IPS-NIHi7 (cell line): ENCODE results near the gene ABCC6.
"Not testable (repeated sequence)": the region's sequence is repeated elsewhere in the genome, so short reads cannot be mapped to it uniquely, and the experiment has no call there.

ENCODE experiments used
- DNase-seq: peaks from one replicate; pipeline ENCODE4 v3.0.0; 2012; ENCODE audit warnings: mixed read lengths; ENCODE audit errors: extremely low spot score

Gene ABCC6

DNA sequence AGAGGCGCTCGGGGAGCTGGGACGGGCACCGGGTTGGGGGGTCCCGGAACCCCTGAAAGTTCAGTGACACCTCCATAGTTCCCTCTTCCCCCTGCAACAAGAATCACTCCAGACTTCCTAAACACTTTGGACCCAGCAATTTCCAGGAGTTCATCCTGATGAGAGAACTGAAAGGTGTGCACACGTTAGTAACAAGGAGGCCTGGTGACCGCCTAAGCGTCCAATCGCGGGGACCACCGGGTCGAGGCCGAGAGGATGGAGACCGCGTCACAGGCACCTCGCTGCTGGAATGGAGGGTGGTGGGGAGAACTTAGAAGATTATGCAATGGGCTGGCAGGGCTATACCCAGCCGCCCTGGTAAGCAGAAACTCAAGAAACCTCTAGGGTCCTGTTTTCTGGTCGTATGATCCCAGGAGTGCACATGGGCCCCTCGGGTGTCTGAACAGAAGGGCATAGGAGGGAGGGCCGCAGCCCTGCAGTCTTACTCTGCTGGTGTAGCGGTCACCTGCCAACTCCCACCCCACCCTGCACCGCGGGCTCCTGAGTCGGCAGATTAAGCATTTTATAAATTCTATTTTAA, 458 bp upstream of the ABCC6 start:
- not testable (repeated sequence) for DNase-seq

DNA sequence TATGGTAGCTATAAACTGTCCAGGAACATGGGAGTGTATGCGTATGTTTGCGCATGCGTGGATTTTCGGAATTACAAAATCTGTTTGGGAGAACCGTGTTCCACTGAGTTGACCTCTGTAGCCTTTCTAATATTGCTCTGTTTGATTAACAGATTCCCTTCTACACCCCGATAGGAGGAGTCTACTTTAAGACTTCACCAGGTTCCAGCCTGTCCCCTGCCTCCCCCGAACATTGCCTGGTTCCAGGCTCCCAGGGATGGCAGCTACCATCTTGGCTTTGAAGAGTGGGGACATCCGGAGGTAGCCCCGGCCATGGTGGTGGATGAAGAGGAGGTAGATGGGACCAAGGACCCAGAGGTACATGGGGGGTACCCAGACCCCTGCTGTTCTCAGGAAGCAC, 1.9 kb downstream of the ABCC6 start:
- DNase-seq: not testable (repeated sequence)

DNA sequence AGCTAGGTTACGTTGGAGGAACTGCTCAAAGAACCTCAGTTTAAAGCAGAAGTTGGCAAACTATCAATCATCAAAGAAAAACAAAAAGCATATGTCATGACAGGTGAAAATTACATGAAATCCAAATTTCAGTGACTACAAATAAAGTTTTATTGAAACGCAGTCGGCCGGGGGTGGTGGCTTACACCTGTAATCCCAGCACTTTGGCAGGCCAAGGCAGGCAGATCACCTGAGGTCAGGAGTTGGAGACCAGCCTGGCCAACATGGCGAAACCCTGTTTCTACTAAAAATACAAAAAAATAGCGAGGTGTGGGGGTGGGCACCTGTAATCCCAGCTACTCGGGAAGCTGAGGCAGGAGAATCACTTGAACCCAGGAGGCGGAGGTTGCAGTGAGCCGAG, 2.8 kb downstream of the ABCC6 start:
- not testable (repeated sequence) for DNase-seq

DNA sequence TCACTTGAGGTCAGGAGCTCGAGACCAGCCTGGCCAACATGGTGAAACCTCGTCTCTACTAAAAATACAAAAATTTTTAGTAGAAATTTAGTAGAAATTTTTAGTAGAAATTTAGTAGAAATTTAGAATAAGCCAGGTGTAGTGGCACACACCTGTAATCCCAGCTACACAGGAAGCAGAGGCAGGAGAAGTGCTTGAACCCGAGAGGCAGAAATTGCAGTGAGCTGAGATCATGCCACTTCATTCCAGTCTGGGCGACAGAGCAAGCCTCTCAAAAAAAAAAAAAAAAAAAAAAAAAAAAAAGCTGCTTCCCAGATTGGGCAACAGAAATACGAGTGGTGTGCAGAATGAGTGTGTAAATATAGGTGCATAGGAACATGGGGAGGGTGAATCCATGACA, 4.5 kb downstream of the ABCC6 start:
- DNase-seq: not testable (repeated sequence)

DNA sequence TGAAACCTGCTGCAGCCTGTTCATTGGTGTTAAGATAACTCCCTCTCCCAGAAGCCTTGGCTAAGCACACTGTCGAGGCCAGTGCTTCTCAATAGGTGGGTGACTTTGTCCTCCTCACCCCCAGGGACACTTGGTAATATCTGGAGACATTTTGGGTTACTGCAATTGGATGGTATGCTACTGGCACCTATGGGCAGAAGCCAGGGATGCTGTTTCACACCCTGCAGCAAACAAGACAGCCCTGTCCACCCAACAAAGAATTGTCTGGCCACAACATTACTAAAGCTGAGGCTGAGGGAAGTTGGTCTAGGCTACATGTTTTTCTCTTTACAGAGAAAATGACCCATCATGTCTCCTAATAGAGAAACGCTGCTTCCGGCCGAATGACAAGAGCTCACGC, 4.9 kb downstream of the ABCC6 start:
- DNase-seq: not testable (repeated sequence)

DNA sequence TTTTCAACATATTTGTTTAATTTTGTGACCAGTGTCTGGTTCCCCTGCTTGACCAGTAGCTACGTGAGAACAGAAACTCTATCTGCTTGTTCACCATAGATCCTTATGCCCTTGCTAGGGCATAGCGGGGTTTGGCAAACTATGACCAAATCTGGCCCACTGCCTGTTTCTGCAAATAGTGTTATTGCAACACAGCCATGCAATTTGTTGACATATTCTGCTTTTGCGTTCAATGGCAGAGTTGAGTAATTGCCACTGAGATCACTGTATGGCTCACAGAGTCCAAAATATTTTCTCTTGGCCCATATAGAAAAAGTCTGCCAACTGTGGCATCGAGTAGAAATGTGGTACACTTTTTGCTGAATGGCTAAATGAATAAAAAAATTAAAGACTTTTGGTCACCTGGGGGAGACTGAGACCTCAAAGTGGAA, 9.4 kb downstream of the ABCC6 start:
- DNase-seq: not testable (repeated sequence)

DNA sequence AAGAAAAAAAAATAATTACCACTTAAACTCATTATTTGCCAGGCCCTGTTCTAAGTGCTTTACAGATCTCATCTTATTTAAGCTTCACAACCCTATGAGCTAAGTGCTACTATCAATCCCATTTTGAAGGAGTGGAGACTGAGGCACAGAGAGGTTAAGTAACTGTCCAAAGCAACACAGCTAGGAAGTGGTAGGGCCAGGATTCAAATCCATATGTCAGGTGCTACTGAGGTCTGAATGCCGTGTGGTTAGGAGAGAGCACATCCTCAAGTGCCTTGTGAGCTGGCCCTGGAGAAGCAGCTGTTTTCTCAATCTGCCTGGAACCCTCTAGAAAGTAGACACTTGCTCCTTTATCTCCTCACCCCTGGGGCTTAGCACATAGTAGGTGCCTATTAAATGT, 11.9 kb downstream of the ABCC6 start:
- DNase-seq: not testable (repeated sequence)

DNA sequence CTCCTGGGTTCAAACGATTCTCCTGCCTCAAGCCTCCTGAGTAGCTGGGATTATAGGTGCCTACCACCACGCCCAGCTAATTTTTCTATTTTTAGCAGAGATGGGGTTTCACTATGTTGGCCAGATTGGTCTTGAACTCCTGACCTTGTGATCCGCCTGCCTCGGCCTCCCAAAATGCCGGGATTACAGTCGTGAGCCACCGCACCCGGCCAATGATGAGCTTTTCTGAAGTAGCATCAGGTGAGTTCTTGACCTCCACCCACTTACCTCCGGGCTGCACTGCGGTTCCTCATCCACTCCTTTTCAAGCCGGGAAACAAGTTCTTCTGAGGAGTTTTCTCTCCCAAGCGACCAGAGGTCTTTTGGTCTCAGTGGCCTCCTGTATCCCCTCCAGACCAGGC, 14.8 kb downstream of the ABCC6 start:
- DNase-seq: not testable (repeated sequence)

DNA sequence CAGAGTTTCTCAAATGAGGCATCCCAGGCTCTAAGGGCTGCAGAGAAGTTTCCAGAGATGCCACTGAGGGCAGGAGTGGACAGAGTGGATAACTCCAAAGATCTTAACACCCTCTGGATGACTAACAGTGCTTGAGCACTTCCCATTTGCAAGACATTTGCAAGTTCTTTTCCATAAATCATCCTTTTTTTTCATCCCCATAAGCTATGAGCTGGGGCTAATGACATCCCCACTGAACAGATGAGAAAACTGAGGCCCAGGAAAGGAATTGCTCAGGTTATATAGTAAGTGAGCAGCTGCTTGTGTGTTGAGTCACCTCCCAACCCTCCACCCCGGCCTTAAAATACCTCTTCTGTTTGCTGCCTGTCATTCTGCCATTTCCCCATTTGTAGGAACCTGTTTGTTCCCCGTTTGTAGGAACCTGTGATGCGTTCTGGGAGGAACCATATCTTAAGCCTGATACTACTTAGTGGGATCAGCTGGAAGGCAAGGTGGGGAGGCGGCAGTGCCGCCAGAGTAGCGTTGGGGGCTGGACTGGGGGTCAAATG, 15.4 kb downstream of the ABCC6 start:
- not testable (repeated sequence) for DNase-seq

DNA sequence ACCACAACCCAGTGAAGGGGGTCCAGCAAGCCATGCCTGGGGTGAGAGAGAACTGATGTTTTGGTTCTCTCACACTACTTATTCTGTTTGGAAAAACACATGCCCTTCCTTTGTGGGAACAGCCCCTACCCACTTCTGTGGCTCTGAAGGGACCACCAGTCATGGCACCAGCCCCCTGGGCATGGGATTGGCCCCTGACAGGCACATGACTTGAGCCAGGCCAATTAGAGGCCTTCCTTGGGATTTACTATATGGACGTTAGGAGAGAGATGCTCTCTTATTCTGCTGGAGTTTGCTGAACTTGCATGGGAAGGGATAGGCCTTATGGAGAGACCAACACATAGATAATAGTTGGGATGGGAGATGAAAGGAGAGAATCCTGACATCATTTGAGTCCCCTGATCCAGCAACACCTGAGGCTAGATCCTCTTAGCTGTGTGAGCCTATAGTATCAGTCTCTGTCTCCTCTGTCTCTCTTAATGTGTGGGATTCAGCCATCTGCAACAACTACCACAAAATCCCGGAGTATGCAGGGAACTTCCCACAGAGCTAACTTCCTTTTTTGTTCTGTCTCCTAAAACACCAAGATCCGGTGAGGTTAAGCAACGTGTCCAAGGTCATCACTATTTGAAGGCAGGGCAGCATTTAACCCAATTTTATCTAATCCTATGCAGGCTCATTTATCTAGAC, 16.1 kb downstream of the ABCC6 start:
- DNase-seq: not testable (repeated sequence)

DNA sequence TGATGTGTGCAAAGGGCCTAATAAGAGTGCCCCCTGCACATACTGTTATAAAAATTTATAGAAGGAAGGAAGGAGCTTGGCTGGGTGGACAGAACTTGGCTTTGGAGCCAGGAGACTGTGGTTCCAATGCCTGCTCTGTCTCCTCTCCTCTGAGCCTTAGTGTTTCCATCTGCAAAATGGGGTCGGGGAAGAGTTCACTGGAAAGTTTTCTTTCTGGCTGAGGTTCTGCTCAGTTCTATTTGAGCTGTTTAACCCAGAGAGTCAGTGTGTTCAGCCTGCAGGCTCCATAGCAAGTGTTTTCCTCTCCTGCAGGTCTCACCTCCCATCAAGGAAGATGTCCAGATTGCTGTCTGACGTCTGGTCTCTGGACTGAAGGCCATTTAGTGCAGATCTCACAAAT, 17.4 kb downstream of the ABCC6 start:
- not testable (repeated sequence) for DNase-seq

DNA sequence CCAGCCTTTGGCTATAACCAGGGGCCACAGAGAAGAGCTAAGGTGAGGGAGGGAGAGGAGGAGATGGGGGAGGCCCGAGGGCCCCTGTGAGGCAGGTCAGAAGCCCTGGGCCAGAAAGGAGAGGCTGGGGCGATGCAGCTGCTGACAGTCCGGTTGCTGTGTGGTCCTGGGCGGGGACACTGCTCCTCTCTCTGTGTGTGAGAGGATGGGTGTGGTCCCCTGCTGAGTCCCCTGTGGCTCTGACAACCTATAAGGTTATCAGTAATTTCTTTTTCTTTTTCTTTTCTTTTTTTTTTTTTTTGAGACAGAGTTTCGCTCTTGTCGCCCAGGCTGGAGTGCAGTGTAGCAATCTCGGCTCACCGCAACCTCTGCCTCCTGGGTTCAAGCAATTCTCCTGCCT, 18.7 kb downstream of the ABCC6 start:
- DNase-seq: not testable (repeated sequence)

DNA sequence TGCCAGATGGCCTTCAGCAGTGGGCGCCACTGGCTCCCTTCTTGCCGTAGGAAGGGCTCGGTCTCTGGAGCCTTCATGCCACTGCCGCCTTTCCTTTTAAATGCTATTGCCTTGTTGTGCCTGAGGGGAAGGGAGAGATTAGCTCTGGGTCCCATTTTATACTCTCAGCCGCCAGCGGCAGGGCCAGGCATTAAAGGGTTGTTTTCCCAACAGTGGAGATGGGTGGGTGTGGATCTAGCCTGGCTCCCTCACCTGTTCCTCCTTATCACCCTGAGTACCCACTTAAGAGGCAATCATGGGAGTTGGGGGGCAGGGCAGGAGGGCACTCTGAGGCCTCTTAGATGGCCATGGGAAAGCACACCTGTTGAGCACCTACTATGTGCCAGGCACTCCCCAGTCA, 19.8 kb downstream of the ABCC6 start:
- not testable (repeated sequence) for DNase-seq

DNA sequence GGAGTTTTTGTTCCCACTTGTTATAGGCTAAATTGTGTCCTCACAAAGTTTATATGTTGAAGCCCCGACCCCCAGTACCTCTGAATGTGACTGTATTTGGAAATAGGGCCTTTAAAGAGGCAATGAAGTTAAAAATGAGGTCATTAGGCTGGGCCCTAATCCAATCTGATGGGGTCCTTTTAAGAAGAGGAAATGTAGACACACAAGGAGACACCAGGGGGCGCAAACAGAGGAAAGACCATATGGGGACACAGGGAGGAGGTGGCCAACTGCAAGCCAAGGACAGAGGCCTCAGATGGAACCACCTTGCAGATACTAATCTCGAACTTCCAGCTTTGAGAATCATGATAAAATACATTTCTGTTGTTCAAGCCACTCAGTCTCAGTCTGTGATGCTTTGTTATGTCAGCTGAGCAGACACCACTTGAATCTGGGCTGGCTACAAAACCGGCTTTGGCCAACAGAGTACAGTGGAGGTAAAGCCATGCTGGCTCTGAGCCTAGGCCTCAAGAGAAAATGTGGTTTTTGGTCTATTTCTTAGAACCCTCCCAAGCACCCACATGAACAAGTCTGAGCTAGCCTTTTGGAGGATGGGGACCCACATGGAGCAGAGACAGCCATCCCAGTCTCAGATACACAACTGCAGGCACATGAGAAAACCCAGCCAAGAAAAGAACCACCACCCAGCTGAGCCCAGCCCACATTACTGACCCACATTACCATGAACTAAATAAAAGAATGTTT, 20.7 kb downstream of the ABCC6 start:
- DNase-seq: not testable (repeated sequence)

DNA sequence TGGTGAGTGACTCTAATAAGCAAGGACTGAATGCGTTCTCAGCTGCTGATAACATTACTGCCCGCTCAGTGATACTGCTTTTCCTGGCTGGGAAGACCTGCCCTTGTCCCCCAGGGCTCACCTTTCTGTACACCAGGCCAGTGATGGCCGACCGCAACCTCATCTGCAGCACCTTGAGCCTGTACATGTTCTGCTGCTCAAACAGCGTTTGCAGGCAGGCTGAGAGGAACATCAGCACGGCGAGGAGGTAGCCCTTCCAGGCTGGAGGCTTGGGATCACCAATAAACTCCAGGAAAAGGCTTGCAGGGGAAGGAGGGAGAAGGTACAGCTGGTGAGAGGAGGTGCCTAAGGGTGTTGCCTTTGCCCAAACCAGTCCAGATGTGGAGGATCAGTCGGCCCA, 21.4 kb downstream of the ABCC6 start:
- DNase-seq: not testable (repeated sequence)

DNA sequence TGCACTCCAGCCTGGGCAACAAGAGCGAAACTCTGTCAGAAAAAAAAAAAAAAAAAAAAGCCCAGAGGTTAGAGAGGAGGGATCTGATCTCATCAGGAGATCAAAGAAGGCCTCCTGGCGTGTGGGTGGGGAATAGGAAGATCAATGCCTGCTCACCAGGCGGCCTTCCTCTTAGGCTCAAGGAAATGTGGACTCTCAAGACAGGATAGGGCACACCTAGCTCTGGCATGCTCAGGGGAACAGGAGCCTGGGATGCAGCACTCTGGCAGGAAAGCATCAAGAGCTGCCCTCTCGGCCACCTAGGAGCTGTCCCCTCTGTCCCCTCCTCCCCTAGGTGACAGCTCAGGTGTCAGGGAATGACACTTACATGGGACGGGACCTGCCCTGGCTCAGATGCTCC, 22.9 kb downstream of the ABCC6 start:
- not testable (repeated sequence) for DNase-seq

DNA sequence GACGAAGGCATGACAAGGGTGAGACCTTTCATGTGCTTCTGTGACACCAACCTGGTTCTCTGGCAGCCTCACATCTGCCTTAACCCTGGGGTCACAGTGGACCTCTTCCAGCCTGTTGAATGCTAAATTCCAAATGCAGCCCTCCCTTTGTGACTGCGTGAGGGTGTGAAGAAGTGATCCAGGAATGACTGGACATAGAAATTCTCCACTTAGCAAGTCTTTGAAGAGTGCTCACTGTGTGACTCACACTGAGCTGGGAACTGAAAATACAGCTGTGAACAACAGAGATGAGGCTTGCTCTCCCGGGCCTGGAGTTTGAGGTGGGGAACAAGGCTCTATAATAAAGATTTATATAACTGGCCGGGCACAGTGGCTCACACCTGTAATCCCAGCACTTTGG, 23.9 kb downstream of the ABCC6 start:
- not testable (repeated sequence) for DNase-seq

DNA sequence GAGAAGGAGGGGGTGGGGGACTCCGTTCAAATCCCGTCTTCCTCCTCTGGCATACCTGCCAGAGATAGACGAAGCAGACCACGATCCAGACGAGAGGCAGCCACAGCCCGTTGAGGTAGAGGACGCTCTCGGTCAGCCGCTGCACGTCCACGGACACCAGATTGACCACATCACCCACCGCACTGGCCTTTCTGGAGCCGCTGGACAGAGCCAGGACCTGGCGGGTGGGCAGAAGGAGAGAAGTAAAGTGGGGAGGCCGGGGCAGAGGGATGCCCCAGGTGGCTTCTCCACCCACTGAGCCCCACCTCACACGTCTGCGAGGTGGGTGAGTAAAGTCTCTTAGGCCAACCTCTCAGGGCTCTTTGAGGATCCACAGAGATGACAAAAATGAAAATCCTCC, 25.3 kb downstream of the ABCC6 start:
- no peak for DNase-seq

DNA sequence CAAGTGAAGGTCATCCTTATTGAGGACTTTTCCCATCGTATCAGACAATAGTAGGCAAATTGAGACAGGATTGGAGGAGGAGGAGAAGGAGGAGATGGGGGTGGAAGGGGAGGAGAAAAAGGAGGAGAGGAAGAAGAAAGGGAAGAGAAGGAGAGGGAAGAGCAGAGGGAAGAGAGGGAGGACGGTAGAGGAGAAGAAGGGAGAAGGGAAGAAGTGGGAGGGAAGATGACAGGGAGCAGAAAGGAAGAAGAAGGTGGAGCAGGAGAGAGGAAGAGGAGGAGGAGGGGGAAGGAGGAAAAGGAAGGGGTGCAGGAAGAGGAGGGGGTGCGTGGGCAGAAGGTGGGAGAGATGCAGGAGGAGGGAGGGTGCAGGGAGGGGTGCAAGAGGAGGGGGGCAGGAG, 26.0 kb downstream of the ABCC6 start:
- no peak for DNase-seq

DNA sequence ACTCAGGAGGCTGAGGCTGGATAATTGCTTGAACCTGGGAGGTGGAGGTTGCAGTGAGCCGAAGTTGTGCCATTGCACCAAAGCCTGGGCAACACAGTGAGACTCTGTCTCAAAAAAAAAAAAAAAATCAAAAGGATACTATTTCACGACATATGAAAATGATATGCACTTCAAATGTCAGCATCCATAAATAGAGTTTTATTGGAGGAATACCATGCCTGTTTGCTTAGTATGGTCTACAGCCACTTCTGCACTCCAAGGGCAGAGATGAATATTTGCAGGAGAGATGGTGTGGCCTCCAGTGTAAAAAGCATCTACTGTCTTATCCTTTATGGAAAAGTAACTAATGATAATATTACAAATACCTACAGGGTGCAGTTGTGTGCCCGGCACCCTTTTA, 27.2 kb downstream of the ABCC6 start:
- DNase-seq: no peak

DNA sequence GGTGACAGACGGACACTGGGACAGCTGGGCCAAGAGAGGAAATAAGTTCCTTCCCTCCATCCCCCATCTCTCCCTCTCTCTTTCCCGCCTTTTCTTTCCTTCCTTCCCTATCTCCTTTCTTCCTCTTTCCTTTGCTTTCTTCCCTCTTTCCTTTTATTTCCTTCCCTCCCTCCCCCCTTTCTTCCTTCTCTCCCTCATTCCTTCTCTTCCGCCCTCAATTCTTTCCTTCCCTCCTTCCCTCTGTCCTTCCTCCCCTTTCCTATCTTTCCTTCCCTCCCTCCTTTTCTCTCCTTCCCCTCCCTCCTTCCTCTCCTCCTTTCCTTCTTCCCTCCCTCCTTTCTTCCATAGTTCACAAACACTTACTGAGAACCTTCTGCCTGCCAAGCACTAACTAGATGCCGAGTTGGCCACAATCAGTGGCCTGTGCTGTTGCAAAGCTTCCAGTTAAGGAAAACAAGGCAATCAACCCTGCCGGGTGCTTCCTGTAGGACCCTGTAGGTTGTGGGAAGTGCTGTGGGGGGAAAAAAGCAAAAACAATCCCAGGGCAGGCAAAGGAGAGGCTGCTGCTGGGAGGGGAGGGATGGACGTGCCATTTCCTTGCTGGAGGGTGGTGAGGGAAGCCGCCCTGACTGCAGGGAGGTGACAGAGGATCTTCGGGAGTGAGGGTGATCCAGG, 31.7 kb downstream of the ABCC6 start:
- no peak for DNase-seq

DNA sequence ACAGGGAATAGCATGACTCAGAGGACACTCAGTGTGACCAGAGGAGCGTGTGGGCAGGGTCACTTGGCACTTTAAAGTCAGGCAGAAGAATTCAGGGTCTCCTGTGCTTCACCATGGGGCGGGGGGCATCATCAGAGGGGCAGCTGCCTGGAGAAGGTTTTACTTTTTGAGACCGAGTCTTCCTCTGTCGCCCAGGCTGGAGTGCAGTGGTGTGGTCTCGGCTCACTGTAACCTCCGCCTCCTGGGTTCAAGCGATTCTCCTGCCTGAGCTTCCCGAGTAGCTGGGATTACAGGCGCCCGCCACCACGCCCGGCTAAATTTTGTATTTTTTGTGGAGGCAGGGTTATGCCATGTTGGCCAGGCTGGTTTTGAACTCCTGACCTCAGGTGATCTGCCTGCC, 32.3 kb downstream of the ABCC6 start:
- DNase-seq: not testable (repeated sequence)
